DOHH2 (cell line): Measurements from ENCODE around the gene NSMCE1.

ENCODE experiments used
- EZH2phosphoT487 ChIP-seq: fragments of 200-600 bp; sonication (generic); IDR thresholded peaks from 2 replicates; pipeline ENCODE4 v1.6.1; 2017; ENCODE audit warnings: borderline replicate concordance, mild to moderate bottlenecking, antibody characterized with exemption, low read length, moderate library complexity, mixed read lengths
- TF ChIP-seq, protein P1 (sequence below): fragments of 200-600 bp; sonication (generic); IDR thresholded peaks from one replicate; pipeline ENCODE4 v1.5.1; 2014; ENCODE audit warnings: antibody characterized with exemption, mild to moderate bottlenecking, low read depth, low read length; ENCODE audit not compliant: poor library complexity, severe bottlenecking

DNA sequence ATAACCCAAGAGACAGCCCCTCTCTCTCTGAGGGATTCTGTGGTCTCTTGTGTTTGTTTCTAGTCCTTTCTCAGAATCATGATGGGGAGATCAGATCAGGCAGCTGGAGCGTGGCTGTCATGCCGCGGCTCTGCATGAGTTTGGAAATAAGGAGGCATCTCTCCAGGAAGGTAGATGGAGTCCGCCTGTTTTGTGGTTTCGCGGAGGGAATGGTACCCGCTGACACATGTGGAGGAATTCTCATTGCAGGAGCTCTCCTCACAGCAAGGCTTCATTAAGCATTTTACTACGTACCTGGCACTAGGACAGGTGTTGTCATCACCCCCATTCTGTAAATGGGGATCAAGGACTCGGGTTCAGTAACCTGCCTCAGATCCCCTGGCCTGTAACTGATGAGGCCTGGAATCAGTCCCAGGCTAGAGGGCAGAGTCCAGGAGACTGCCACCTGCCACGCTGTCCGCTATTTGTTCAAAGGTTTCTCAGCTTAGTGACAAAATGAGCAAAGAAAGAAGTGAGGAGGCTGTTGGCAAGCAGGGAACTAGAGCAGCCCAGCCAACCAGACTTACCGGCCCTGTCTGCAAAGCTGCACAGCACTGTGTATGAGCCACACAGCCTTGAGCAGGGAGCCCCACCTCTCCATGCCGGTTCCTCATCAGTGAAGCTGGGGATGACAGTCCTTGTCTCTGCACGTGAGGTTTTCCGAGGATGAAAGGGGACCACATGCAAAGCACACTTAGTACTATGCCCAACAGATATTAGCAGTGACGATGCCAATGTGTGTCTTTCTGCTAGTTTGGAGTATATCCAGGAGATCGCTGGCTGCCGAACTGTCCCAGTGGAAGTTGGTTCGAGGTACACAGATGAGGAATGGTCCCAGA, 54.2 kb downstream of the NSMCE1 start:
- TF ChIP-seq, protein P1, sequence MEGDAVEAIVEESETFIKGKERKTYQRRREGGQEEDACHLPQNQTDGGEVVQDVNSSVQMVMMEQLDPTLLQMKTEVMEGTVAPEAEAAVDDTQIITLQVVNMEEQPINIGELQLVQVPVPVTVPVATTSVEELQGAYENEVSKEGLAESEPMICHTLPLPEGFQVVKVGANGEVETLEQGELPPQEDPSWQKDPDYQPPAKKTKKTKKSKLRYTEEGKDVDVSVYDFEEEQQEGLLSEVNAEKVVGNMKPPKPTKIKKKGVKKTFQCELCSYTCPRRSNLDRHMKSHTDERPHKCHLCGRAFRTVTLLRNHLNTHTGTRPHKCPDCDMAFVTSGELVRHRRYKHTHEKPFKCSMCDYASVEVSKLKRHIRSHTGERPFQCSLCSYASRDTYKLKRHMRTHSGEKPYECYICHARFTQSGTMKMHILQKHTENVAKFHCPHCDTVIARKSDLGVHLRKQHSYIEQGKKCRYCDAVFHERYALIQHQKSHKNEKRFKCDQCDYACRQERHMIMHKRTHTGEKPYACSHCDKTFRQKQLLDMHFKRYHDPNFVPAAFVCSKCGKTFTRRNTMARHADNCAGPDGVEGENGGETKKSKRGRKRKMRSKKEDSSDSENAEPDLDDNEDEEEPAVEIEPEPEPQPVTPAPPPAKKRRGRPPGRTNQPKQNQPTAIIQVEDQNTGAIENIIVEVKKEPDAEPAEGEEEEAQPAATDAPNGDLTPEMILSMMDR, result no peak
- no peak for TF ChIP-seq EZH2phosphoT487
